ENCODE results near the gene DPP10.

The DPP10 gene

GRCh38 chr2:115568643-115569042, 1126.2 kb downstream of the DPP10 start:
- no peak for DNase-seq (ENCODE audit: low spot score)
- CTCF ChIA-PET, result no interaction called here
- no peak overlapping the region for H3K27ac ChIP-seq
- no peak for TF ChIP-seq CTCF (conservative IDR thresholded peaks at IDR 0.05; ENCODE audit: low read depth)
- POLR2A ChIA-PET (ENCODE audit: low non-redundant PET), result no interaction called here

GRCh38 chr2:115569547-115569946, 1127.1 kb downstream of the DPP10 start:
- ChIA-PET CTCF (no interaction called here), POLR2A (ENCODE audit: low non-redundant PET) (no interaction called here)
- no peak for DNase-seq (ENCODE audit: low spot score)
- no peak overlapping the region for H3K27ac ChIP-seq
- no peak for TF ChIP-seq CTCF (conservative IDR thresholded peaks at IDR 0.05; ENCODE audit: low read depth)

- CTCF ChIA-PET, result no interaction called here
- no peak overlapping the region for H3K27ac ChIP-seq
- no peak for DNase-seq (ENCODE audit: low spot score)
- POLR2A ChIA-PET (ENCODE audit: low non-redundant PET), result no interaction called here
- no peak for TF ChIP-seq CTCF (conservative IDR thresholded peaks at IDR 0.05; ENCODE audit: low read depth)
These were observed 1130.3 kb downstream of the DPP10 start for GRCh38 chr2:115572746-115573145.

- no peak overlapping the region for H3K27ac ChIP-seq
- POLR2A ChIA-PET (ENCODE audit: low non-redundant PET), result no interaction called here
- CTCF ChIA-PET, result no interaction called here
- no peak for TF ChIP-seq CTCF (conservative IDR thresholded peaks at IDR 0.05; ENCODE audit: low read depth)
- DNase-seq (ENCODE audit: low spot score), result no peak
These were observed 1131.3 kb downstream of the DPP10 start for GRCh38 chr2:115573756-115574155.

GRCh38 chr2:115574667-115575066, 1132.2 kb downstream of the DPP10 start:
- no peak overlapping the region for H3K27ac ChIP-seq
- POLR2A ChIA-PET (ENCODE audit: low non-redundant PET), result no interaction called here
- CTCF ChIA-PET, result no interaction called here
- TF ChIP-seq CTCF (conservative IDR thresholded peaks at IDR 0.05; ENCODE audit: low read depth), result no peak
- no peak for DNase-seq (ENCODE audit: low spot score)

- POLR2A ChIA-PET (ENCODE audit: low non-redundant PET), result no interaction called here
- CTCF ChIA-PET, result no interaction called here
- H3K27ac ChIP-seq, result no peak overlapping the region
- no peak for DNase-seq (ENCODE audit: low spot score)
- TF ChIP-seq CTCF (conservative IDR thresholded peaks at IDR 0.05; ENCODE audit: low read depth), result no peak
These were observed 1138.3 kb downstream of the DPP10 start for GRCh38 chr2:115580784-115581183.

- H3K27ac ChIP-seq, result no peak overlapping the region
- no peak for TF ChIP-seq CTCF (conservative IDR thresholded peaks at IDR 0.05; ENCODE audit: low read depth)
- no peak for DNase-seq (ENCODE audit: low spot score)
- ChIA-PET CTCF (no interaction called here), POLR2A (ENCODE audit: low non-redundant PET) (no interaction called here)
These were observed 1142.1 kb downstream of the DPP10 start for GRCh38 chr2:115584507-115584906.
